SK-N-SH (cell line): ENCODE data around the gene KLF15. TPM values are rescaled to one million over a fixed set of nuclear protein-coding genes. Genes with fewer than 3 reads are reported as not detected.

Experiments
- CTCF ChIA-PET: fragments of 300-600, 350-600 bp; formaldehyde crosslinking; extraction: SDS; loops from one replicate; lab custom pipeline; 2021; lab: Yijun Ruan, JAX
- POLR2A ChIA-PET: fragments of 350-600 bp; sonication (Branson Sonifier 250); formaldehyde crosslinking; extraction: SDS; loops from one replicate; lab custom pipeline; 2020; ENCODE audit warnings: antibody characterized with exemption, inconsistent platforms; lab: Yijun Ruan, JAX
- DNase-seq: peaks from one replicate; pipeline ENCODE4 v3.0.0; 2012
- H2AFZ ChIP-seq: fragments of 200-600 bp; sonication (generic); 2 replicates; pipeline ENCODE4 v1.8.1; 2016; ENCODE audit warnings: antibody characterized with exemption, mild to moderate bottlenecking, low read depth
- H3F3A ChIP-seq: fragments of 200-600 bp; sonication (generic); replicated peaks from 2 replicates; pipeline ENCODE3; 2016; ENCODE audit warnings: antibody characterized with exemption, mild to moderate bottlenecking; ENCODE audit not compliant: insufficient read depth
- H3K27ac ChIP-seq, 2 experiments: fragments of 200-500 bp in 1 of 2; fragments of 200-600 bp in 1 of 2; sonication (Bioruptor generic) in 1 of 2; sonication (generic), shearing (Covaris generic) in 1 of 2; 2 replicates each; pipeline versions ENCODE4 v1.5.1 to v1.6.1; 2014 to 2016; ENCODE audit warnings: low read depth in 2 of 2, inconsistent platforms in 1 of 2, low read length in 1 of 2, mild to moderate bottlenecking in 1 of 2, mixed read lengths in 1 of 2
- H3K27me3 ChIP-seq: fragments of 200-600 bp; sonication (generic), shearing (Covaris generic); 2 replicates; pipeline ENCODE4 v1.6.1; 2016; ENCODE audit warnings: mixed run types; ENCODE audit not compliant: insufficient read depth
- H3K36me3 ChIP-seq, 2 experiments: fragments of 200-500 bp in 1 of 2; fragments of 200-600 bp in 1 of 2; sonication (Bioruptor generic) in 1 of 2; sonication (generic) in 1 of 2; replicated peaks in 1 of 2; 2 replicates each; pipeline versions ENCODE3 to v1.5.1; 2014 to 2016; ENCODE audit warnings: low read length in 1 of 2, mild to moderate bottlenecking in 1 of 2; ENCODE audit not compliant: insufficient read depth in 2 of 2, control insufficient read depth in 1 of 2
- H3K4me1 ChIP-seq, 2 experiments: fragments of 200-500 bp in 1 of 2; fragments of 200-600 bp in 1 of 2; sonication (Bioruptor generic) in 1 of 2; sonication (generic), shearing (Covaris generic) in 1 of 2; 2 replicates each; pipeline versions ENCODE4 v1.5.1 to v1.6.1; 2014 to 2016; ENCODE audit warnings: low read depth in 1 of 2, low read length in 1 of 2, mixed run types in 1 of 2; ENCODE audit not compliant: insufficient read depth in 2 of 2, control insufficient read depth in 1 of 2
- H3K4me2 ChIP-seq: fragments of 200-600 bp; sonication (generic), shearing (Covaris generic); 2 replicates; pipeline ENCODE4 v1.6.1; 2017; ENCODE audit warnings: mixed run types
- H3K4me3 ChIP-seq, 2 experiments: fragments of 200-500 bp in 1 of 2; fragments of 200-600 bp in 1 of 2; sonication (Bioruptor generic) in 1 of 2; sonication (generic), shearing (Covaris generic) in 1 of 2; 2 replicates each; pipeline versions ENCODE4 v1.5.1 to v1.8.1; 2014 to 2016; ENCODE audit warnings: low read depth in 2 of 2, inconsistent platforms in 1 of 2, low read length in 1 of 2, mild to moderate bottlenecking in 1 of 2, mixed read lengths in 1 of 2, moderate library complexity in 1 of 2
- H3K79me2 ChIP-seq: fragments of 200-600 bp; sonication (generic); 2 replicates; pipeline ENCODE4 v1.8.1; 2017; ENCODE audit warnings: mild to moderate bottlenecking; ENCODE audit not compliant: insufficient read depth
- H3K9ac ChIP-seq: fragments of 200-600 bp; sonication (generic); 2 replicates; pipeline ENCODE4 v1.6.1; 2017; ENCODE audit warnings: mixed run types
- H3K9me2 ChIP-seq: fragments of 200-600 bp; sonication (generic); 2 replicates; pipeline ENCODE4 v1.6.1; 2017; ENCODE audit warnings: mixed run types
- H3K9me3 ChIP-seq: fragments of 200-600 bp; sonication (generic); 2 replicates; pipeline ENCODE4 v1.6.1; 2017; ENCODE audit warnings: mixed run types, mild to moderate bottlenecking, moderate library complexity
- H4K20me1 ChIP-seq: fragments of 200-600 bp; sonication (generic); 2 replicates; pipeline ENCODE4 v1.6.1; 2017; ENCODE audit warnings: mild to moderate bottlenecking, mixed run types; ENCODE audit not compliant: insufficient read depth
- CTCF ChIP-seq: fragments of 200-600 bp; sonication (generic); IDR thresholded peaks from 2 replicates; pipeline ENCODE4 v1.6.1; 2017; ENCODE audit warnings: antibody characterized with exemption, mild to moderate bottlenecking, moderate library complexity
- ELF1 ChIP-seq: IDR thresholded peaks from 2 replicates; pipeline ENCODE4 v1.4.0; 2012
- PBX3 ChIP-seq: IDR thresholded peaks from 2 replicates; pipeline ENCODE4; 2012
- RAD21 ChIP-seq: IDR thresholded peaks from 2 replicates; pipeline ENCODE4 v1.6.1; 2012; ENCODE audit warnings: mild to moderate bottlenecking, low read length
- RXRA ChIP-seq: IDR thresholded peaks from 2 replicates; pipeline ENCODE4 v1.4.0; 2012; ENCODE audit warnings: low read depth, mild to moderate bottlenecking, borderline replicate concordance
- SMC3 ChIP-seq: IDR thresholded peaks from 2 replicates; pipeline ENCODE4 v1.6.1; 2012; ENCODE audit warnings: low read depth, low read length, improper control_type of control experiment
- ZBTB33 ChIP-seq: IDR thresholded peaks from 2 replicates; pipeline ENCODE4 v1.4.0; 2012; ENCODE audit warnings: low read depth, borderline replicate concordance
- WGBS: methylation state at CpG from one replicate; pipeline ENCODE4 v1.1.6; 2017; ENCODE audit warnings: low lambda C conversion rate; 5-methylcytosine and 5-hydroxymethylcytosine counted together
- polyA plus RNA-seq, 3 experiments: library from polyadenylated mRNA; depleted of rRNA; stranded (reverse); fragments of >200 nt; gene quantifications; 2 replicates each; pipeline ENCODE4 v1.2.3, GENCODE V29; 2012
- TF ChIP-seq, protein P1 (sequence below): fragments of 150-350 bp; IDR thresholded peaks from 2 replicates; pipeline ENCODE4 v1.6.1; 2016; ENCODE audit warnings: mild to moderate bottlenecking, low read depth, low read length
- TF ChIP-seq, protein P2 (sequence below): IDR thresholded peaks from 2 replicates; pipeline ENCODE4 v1.6.1; 2012; ENCODE audit warnings: mild to moderate bottlenecking, low read depth, low read length, moderate library complexity

The KLF15 gene
- polyA plus RNA-seq, 1 of the 3 experiments (the other 2 are of a cell fraction) = 0.28 TPM

DNA sequence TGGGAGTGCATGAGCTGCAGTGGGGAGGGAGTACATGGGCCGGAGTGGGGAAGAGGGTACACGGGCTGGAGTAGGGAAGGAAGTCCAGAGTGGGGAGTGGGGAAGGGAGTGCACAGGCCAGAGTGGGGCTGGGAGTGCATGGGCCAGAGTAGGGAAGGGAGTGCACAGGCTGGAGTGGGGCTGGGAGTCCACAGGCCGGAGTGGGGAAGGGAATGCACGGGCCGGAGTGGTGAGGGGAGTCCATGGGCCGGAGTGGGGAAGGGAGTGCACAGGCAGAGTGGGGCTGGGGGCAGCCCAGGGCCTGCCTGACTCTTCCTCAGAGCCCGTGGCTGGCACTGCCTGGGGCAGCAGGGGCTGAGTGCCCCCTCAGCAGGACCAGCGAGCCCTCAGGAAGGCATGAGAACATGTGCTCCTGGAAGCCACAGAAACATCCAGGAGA lies 40.7 kb downstream of the KLF15 start:
- Histone ChIP-seq H3K4me1 (no peaks in the 10 kb centered on the region), H3K27me3 (no peaks in the 10 kb centered on the region), H3K9me3 (no peaks in the 10 kb centered on the region), H3K36me3 (no peaks in the 10 kb centered on the region), H3K4me3 (no peak overlapping the region), H3K4me2 (no peak overlapping the region), H3K27ac (no peak overlapping the region), H3F3A (no peaks in the 10 kb centered on the region), H3K79me2 (no peaks in the 10 kb centered on the region), H3K9me2 (no peaks in the 10 kb centered on the region), H3K9ac (no peak overlapping the region), H2AFZ (no peak overlapping the region), H4K20me1 (no peaks in the 10 kb centered on the region)
- POLR2A ChIA-PET = no interaction called here
- CTCF ChIA-PET = no interaction called here
- WGBS = 66% methylated on average over 5 of the region's 8 CpGs
- DNase-seq = no peak
- TF ChIP-seq RAD21 (no peak), CTCF (no peak), RXRA (no peak), ELF1 (no peak), SMC3 (no peak), PBX3 (no peak), ZBTB33 (no peak)
- TF ChIP-seq, protein P1, sequence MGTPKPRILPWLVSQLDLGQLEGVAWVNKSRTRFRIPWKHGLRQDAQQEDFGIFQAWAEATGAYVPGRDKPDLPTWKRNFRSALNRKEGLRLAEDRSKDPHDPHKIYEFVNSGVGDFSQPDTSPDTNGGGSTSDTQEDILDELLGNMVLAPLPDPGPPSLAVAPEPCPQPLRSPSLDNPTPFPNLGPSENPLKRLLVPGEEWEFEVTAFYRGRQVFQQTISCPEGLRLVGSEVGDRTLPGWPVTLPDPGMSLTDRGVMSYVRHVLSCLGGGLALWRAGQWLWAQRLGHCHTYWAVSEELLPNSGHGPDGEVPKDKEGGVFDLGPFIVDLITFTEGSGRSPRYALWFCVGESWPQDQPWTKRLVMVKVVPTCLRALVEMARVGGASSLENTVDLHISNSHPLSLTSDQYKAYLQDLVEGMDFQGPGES = no peak
- TF ChIP-seq, protein P2, sequence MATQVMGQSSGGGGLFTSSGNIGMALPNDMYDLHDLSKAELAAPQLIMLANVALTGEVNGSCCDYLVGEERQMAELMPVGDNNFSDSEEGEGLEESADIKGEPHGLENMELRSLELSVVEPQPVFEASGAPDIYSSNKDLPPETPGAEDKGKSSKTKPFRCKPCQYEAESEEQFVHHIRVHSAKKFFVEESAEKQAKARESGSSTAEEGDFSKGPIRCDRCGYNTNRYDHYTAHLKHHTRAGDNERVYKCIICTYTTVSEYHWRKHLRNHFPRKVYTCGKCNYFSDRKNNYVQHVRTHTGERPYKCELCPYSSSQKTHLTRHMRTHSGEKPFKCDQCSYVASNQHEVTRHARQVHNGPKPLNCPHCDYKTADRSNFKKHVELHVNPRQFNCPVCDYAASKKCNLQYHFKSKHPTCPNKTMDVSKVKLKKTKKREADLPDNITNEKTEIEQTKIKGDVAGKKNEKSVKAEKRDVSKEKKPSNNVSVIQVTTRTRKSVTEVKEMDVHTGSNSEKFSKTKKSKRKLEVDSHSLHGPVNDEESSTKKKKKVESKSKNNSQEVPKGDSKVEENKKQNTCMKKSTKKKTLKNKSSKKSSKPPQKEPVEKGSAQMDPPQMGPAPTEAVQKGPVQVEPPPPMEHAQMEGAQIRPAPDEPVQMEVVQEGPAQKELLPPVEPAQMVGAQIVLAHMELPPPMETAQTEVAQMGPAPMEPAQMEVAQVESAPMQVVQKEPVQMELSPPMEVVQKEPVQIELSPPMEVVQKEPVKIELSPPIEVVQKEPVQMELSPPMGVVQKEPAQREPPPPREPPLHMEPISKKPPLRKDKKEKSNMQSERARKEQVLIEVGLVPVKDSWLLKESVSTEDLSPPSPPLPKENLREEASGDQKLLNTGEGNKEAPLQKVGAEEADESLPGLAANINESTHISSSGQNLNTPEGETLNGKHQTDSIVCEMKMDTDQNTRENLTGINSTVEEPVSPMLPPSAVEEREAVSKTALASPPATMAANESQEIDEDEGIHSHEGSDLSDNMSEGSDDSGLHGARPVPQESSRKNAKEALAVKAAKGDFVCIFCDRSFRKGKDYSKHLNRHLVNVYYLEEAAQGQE = no peak
